ENCODE results near the gene ZNF729.

The ZNF729 gene

DNA sequence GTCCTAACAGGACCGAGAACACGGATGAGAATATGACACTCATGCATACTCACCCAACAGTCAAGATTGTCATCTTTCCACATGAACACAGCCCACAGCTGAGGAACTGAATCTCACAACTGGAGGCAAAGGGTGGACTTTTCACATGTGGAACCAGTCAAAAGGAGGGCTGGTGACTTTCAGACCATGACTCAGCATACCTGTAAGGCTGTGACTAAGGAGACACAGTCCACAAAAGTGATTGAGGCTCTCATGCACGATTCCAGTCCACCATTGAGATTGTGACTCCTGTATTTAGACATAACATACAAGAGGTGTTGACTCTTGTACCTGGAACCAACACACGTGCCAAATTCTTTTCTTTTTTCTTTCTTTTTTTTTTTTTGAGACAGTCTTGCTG, 40.0 kb downstream of the ZNF729 start:
- H3K27ac ChIP-seq: no peak overlapping the region
- no peak for TF ChIP-seq ZFX (IDR thresholded peaks at IDR 0.05; ENCODE audit: borderline replicate concordance)

- TF ChIP-seq ZFX (IDR thresholded peaks at IDR 0.05; ENCODE audit: borderline replicate concordance) (no peak), CTCF (IDR thresholded peaks at IDR 0.05) (no peak)
- H3K27ac ChIP-seq: no peak overlapping the region
Observed at GRCh38 chr19:22327321-22327720, 41.1 kb downstream of the ZNF729 start.

DNA sequence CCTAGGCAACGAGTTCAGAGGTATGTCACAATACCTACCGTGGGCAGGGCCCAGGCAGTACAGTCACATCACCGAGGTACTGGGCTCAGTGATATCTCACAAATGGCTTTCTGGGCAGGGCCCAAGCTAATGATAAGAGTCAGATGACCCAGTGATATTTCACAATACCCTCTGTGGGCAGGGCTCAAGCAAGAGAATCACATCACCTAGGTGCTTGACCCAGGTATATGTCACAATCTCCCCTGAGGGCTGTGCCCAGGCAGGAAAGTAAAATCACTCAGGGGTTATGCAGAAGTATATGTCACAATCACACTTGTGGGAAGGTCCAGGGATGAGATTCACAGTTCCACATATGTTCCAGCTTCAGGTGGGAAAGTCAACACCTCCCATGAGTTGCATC, 45.3 kb downstream of the ZNF729 start:
- H3K27ac ChIP-seq: no peak overlapping the region
- no peak for TF ChIP-seq ZFX (IDR thresholded peaks at IDR 0.05; ENCODE audit: borderline replicate concordance)
- TF ChIP-seq CTCF (IDR thresholded peaks at IDR 0.05): no peak

GRCh38 chr19:22332924-22333323, 46.7 kb downstream of the ZNF729 start:
- TF ChIP-seq CTCF (IDR thresholded peaks at IDR 0.05): no peak
- no peak for TF ChIP-seq ZFX (IDR thresholded peaks at IDR 0.05; ENCODE audit: borderline replicate concordance)
- H3K27ac ChIP-seq: no peak overlapping the region

DNA sequence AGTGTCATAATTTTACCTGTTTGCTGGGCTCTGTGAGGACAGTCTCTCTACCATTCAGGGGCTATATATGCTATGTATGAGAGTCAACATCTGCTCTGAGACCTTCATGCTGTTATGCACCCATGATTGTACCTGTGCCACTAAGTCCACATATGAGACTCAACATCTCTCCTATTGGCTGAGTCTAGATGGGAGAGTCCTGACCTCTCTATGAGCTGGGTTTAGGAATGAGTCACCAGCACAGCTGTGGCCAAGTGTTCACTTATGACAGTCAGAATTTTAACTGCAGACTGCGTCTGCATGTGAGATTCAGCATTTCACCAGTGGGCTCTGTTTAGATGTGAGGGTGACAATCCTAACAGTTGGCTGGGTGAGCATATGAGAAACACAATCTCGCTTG, 49.5 kb downstream of the ZNF729 start:
- TF ChIP-seq ZFX (IDR thresholded peaks at IDR 0.05; ENCODE audit: borderline replicate concordance): no peak
- no peak for TF ChIP-seq CTCF (IDR thresholded peaks at IDR 0.05)
- no peak overlapping the region for H3K27ac ChIP-seq

DNA sequence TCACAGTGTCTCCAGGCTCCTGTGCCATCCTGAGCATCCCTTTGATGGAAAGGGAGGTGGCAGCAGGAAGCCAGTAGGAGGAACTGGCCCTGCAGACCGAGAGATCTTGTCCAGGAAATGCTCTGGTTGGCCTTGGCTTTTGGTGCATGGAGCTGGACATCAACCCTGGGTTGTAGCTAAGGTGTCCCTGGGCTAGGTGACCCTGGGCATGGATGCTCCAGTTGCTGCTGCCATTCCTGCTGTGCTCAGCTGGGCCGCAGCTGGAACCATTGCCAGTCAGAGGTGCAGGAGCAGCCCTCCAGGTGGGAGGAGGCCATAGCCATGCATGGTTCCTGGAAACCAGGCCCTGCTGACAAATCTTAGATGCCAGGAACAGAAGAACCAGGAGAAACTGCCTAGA, 68.4 kb downstream of the ZNF729 start:
- no peak overlapping the region for H3K27ac ChIP-seq
- TF ChIP-seq ZFX (IDR thresholded peaks at IDR 0.05; ENCODE audit: borderline replicate concordance) (no peak), CTCF (IDR thresholded peaks at IDR 0.05) (no peak)

All from 22Rv1 (cell line).